NCI-H446 treated with DMSO at 0.1 percent for 48 hours (cell line): Measurements from ENCODE around the gene RSL24D1.
"Not testable (repeated sequence)": the region's sequence is repeated elsewhere in the genome, so short reads cannot be mapped to it uniquely, and the experiment has no call there.

ENCODE experiments used
- DNase-seq: peaks from one replicate; lab custom pipeline; 2025; lab: John Stamatoyannopoulos, UW

Gene RSL24D1

GRCh38 chr15:55218056-55218455 is 21.3 kb upstream of the RSL24D1 start:
- no peak for DNase-seq

GRCh38 chr15:55204464-55204863 is 7.7 kb upstream of the RSL24D1 start:
- DNase-seq, result no peak

GRCh38 chr15:55202206-55202605 is 5.5 kb upstream of the RSL24D1 start:
- no peak for DNase-seq

GRCh38 chr15:55198706-55199105 is 2.0 kb upstream of the RSL24D1 start:
- no peak for DNase-seq

GRCh38 chr15:55197719-55198118 is 978 bp upstream of the RSL24D1 start:
- DNase-seq, result no peak

- no peak for DNase-seq
These were observed 593 bp upstream of the RSL24D1 start for GRCh38 chr15:55197362-55197705.

GRCh38 chr15:55195996-55196395 is 745 bp downstream of the RSL24D1 start:
- DNase-seq, result no peak

GRCh38 chr15:55194256-55194655 is 2.5 kb downstream of the RSL24D1 start:
- no peak for DNase-seq

GRCh38 chr15:55186331-55186730 is 10.4 kb downstream of the RSL24D1 start:
- DNase-seq, result no peak

- no peak for DNase-seq
These were observed 13.1 kb downstream of the RSL24D1 start for GRCh38 chr15:55183679-55184078.

GRCh38 chr15:55179141-55179540 is 17.6 kb downstream of the RSL24D1 start:
- no peak for DNase-seq

GRCh38 chr15:55170361-55170760 is 26.4 kb downstream of the RSL24D1 start:
- no peak for DNase-seq

- DNase-seq, result peak; percentile 48
These were observed 28.3 kb downstream of the RSL24D1 start for GRCh38 chr15:55168350-55168974.

- DNase-seq, result no peak
These were observed 32.5 kb downstream of the RSL24D1 start for GRCh38 chr15:55164284-55164683.

GRCh38 chr15:55151631-55152030 is 45.1 kb downstream of the RSL24D1 start:
- DNase-seq, result no peak

GRCh38 chr15:55143132-55143531 is 53.6 kb downstream of the RSL24D1 start:
- not testable (repeated sequence) for DNase-seq

GRCh38 chr15:55133972-55134371 is 62.8 kb downstream of the RSL24D1 start:
- no peak for DNase-seq

GRCh38 chr15:55132672-55133071 is 64.1 kb downstream of the RSL24D1 start:
- no peak for DNase-seq
